GM12878 (cell line): ENCODE results near the gene AADAC. TPM values are rescaled to one million over a fixed set of nuclear protein-coding genes. Genes with fewer than 3 reads are reported as not detected.

Experiments
- ATAC-seq: fragments of 200-7000 bp; cut with Tn5 transposase; 3 replicates; pipeline ENCODE4 v1.9.1; 2020; ENCODE audit warnings: mild to moderate bottlenecking, moderate library complexity
- BruUV-seq: library from RNA; stranded (reverse); fragments of 400-500 nt; replicated peaks from 2 replicates; lab custom pipeline; 2021; lab: Mats Ljungman, UMichigan
- CTCF ChIA-PET: fragments of 300-600 bp; sonication (Branson Sonifier 250); formaldehyde crosslinking; extraction: SDS; loops from one replicate; lab custom pipeline; 2021; ENCODE audit warnings: inconsistent platforms; lab: Yijun Ruan, JAX
- POLR2A ChIA-PET: fragments of 350-600 bp; formaldehyde crosslinking; extraction: SDS; loops from one replicate; lab custom pipeline; 2021; ENCODE audit warnings: inconsistent platforms; lab: Charles Lee
- RAD21 ChIA-PET: fragments of 300-600 bp; sonication (Branson Sonifier 250); formaldehyde crosslinking; loops from one replicate; lab custom pipeline; 2023; ENCODE audit warnings: antibody characterized with exemption; ENCODE audit not compliant: unreplicated experiment; lab: Charles Lee
- SMC1A ChIA-PET: fragments of 300-600 bp; sonication (Branson Sonifier 250); formaldehyde crosslinking; loops from one replicate; lab custom pipeline; 2023; ENCODE audit not compliant: unreplicated experiment, uncharacterized antibody; lab: Charles Lee
- DNase-seq: peaks from one replicate; pipeline ENCODE4 v3.0.0-alpha.2; 2011; ENCODE audit warnings: low read depth, low spot score
- FAIRE-seq: peaks from 3 replicates; lab custom pipeline; 2011; peaks lifted over from hg19 to GRCh38; lab: Jason Lieb, UNC
- H2AFZ ChIP-seq: 2 replicates; pipeline ENCODE4 v1.6.0; 2011; ENCODE audit warnings: low read depth, low read length, control low read depth; ENCODE audit not compliant: control insufficient read depth
- H3K27ac ChIP-seq: 2 replicates; pipeline ENCODE4 v1.5.1; 2011; ENCODE audit warnings: control low read depth; ENCODE audit not compliant: control insufficient read depth, insufficient read depth
- H3K27me3 ChIP-seq, 2 experiments: replicated peaks in 1 of 2; 2 replicates each; pipeline versions ENCODE4 v1.6.0 to v1.6.1; 2011; ENCODE audit warnings: low read length in 1 of 2; ENCODE audit not compliant: control insufficient read depth in 2 of 2, insufficient read depth in 2 of 2
- H3K36me3 ChIP-seq, 2 experiments: 2 replicates each; pipeline ENCODE4 v1.5.1; 2011; ENCODE audit warnings: low read length in 1 of 2; ENCODE audit not compliant: control insufficient read depth in 2 of 2, insufficient read depth in 2 of 2
- H3K4me1 ChIP-seq: 2 replicates; pipeline ENCODE4 v1.6.1; 2011; ENCODE audit warnings: mild to moderate bottlenecking, low read length, moderate library complexity, mixed read lengths; ENCODE audit not compliant: control insufficient read depth, insufficient read depth
- H3K4me2 ChIP-seq: 2 replicates; pipeline ENCODE4 v1.6.0; 2011; ENCODE audit warnings: control low read depth; ENCODE audit not compliant: control insufficient read depth, insufficient read depth
- H3K4me3 ChIP-seq: fragments of 200-600 bp; sonication (generic); 2 replicates; pipeline ENCODE4 v1.5.1; 2016
- H3K79me2 ChIP-seq: 2 replicates; pipeline ENCODE4 v1.6.0; 2011; ENCODE audit warnings: low read length; ENCODE audit not compliant: control insufficient read depth, insufficient read depth
- H3K9ac ChIP-seq: 2 replicates; pipeline ENCODE4 v1.8.0; 2011; ENCODE audit warnings: low read length, control low read depth, mixed read lengths; ENCODE audit not compliant: control insufficient read depth, insufficient read depth
- H3K9me3 ChIP-seq: replicated peaks from 3 replicates; pipeline ENCODE4 v1.5.1; 2011; ENCODE audit warnings: mild to moderate bottlenecking, low read length; ENCODE audit not compliant: control insufficient read depth, insufficient read depth
- H4K20me1 ChIP-seq: 2 replicates; pipeline ENCODE4 v1.6.0; 2011; ENCODE audit not compliant: control insufficient read depth, insufficient read depth
- RUNX3 ChIP-seq: IDR thresholded peaks from 2 replicates; pipeline ENCODE4 v1.6.1; 2012; ENCODE audit warnings: low read length, inconsistent platforms
- ZBTB33 ChIP-seq: fragments of 450-650 bp; IDR thresholded peaks from 2 replicates; pipeline ENCODE4 v1.6.1; 2017; ENCODE audit warnings: mild to moderate bottlenecking
- WGBS: methylation state at CpG from one replicate; pipeline ENCODE4 v1.1.6; 2016; ENCODE audit warnings: low lambda C conversion rate; ENCODE audit not compliant: insufficient replicate concordance, insufficient coverage; ENCODE audit errors: missing lambda C conversion rate; 5-methylcytosine and 5-hydroxymethylcytosine counted together
- in situ Hi-C: fragments of 300-500 bp; cut with MboI; formaldehyde crosslinking; loops from 9 replicates; pipeline ENCODE4 v1.14.3; 2018; ENCODE audit warnings: mixed read lengths
- intact Hi-C: fragments of 100-400 bp; cut with micrococcal nuclease; formaldehyde crosslinking; loops from one replicate; pipeline ENCODE4 v1.14.2; 2022; ENCODE audit not compliant: unreplicated experiment
- polyA plus RNA-seq, 11 experiments: library from polyadenylated mRNA; depleted of rRNA in 4 of 11; unstranded in 6 of 11; stranded (reverse) in 5 of 11; fragments of >200 nt; fragmentation: Nextera tagmentation in 4 of 11; fragmentation: Illumina TruSeq in 1 of 11; extraction: Ambion mirVana in 4 of 11; extraction: Trizol in 1 of 11; gene quantifications; 1 replicate in 1 of 11; 2 replicates in 10 of 11; pipeline versions ENCODE4 v1.2.1 to v1.2.3, GENCODE V29; 2011 to 2016; ENCODE audit warnings: inconsistent platforms in 2 of 11, missing spikeins in 2 of 11, low read depth in 1 of 11
- total RNA-seq, 4 experiments: library from RNA; depleted of rRNA in 3 of 4; stranded (reverse); fragments of >200 nt in 3 of 4; fragmentation: Illumina TruSeq in 1 of 4; extraction: Trizol in 1 of 4; gene quantifications; 2 replicates each; pipeline versions ENCODE4 v1.2.1 to v1.2.3, GENCODE V29; 2013 to 2021

The AADAC gene
- total and polyA plus RNA-seq, 10 of the 15 experiments (the other 5 are each of a cell fraction or from before 2014, with no cell fraction given), result 0.13 TPM; not detected in 9

- FAIRE-seq (no peak), DNase-seq (no peak), ATAC-seq (no peak)
- ChIA-PET SMC1A (interaction anchor here (0.6 to 4.3 kb wide), 9 partner anchors 10 to 607 kb away, joined by 3 to 38 read pairs (median 3); partner anchors contain the start of gene AADACL2), RAD21 (interaction anchor here (0.7 kb wide), 1 partner anchor 397 kb away, joined by 3 read pairs; no protein-coding TSS in a partner anchor), CTCF (interaction anchor here (0.6 to 4.9 kb wide), 8 partner anchors 9 to 898 kb away, joined by 3 to 55 read pairs (median 6); no protein-coding TSS in a partner anchor), POLR2A (interaction anchor here (0.5 kb wide), 1 partner anchor 647 kb away, joined by 6 read pairs; no protein-coding TSS in a partner anchor)
- no peaks in the 10 kb centered on the region for H3K36me3 ChIP-seq
- no peak for TF ChIP-seq ZBTB33
- TF ChIP-seq RUNX3, result peak; percentile 21; the same call in 1 of the 2 replicates
- H3K4me1 ChIP-seq, result no peaks in the 10 kb centered on the region
- no peak overlapping the region for H3K27ac ChIP-seq
- WGBS, result 34% methylated on average over 5 of the region's 5 CpGs
- in situ Hi-C loops, result loop anchor here (10.0 kb wide), 1 partner anchor 401 kb away; no protein-coding TSS in a partner anchor
- H3K27me3 ChIP-seq, result no peaks in the 10 kb centered on the region
- H3K4me3 ChIP-seq, result no peak overlapping the region
- no peak overlapping the region for H3K4me2 ChIP-seq
- intact Hi-C loops, result loop anchor here (5.0 kb wide), 1 partner anchor 544 kb away; no protein-coding TSS in a partner anchor
- no peaks in the 10 kb centered on the region for H4K20me1 ChIP-seq
- BruUV-seq, result no TSS peak
- no peak overlapping the region for H2AFZ ChIP-seq
- no peaks in the 10 kb centered on the region for H3K9me3 ChIP-seq
- H3K9ac ChIP-seq, result no peak overlapping the region
- H3K79me2 ChIP-seq, result no peaks in the 10 kb centered on the region
Measured at GRCh38 chr3:151835751-151836525, 22.0 kb downstream of the AADAC start.
